ENCODE data around the gene SLC25A4. TPM values are rescaled to one million over a fixed set of nuclear protein-coding genes. Genes with fewer than 3 reads are reported as not detected.

Gene SLC25A4
- total and polyA plus RNA-seq, 10 of the 15 experiments (the other 5 are each of a cell fraction or from before 2014, with no cell fraction given): 12.6 to 161 (median 38.2) TPM

DNA sequence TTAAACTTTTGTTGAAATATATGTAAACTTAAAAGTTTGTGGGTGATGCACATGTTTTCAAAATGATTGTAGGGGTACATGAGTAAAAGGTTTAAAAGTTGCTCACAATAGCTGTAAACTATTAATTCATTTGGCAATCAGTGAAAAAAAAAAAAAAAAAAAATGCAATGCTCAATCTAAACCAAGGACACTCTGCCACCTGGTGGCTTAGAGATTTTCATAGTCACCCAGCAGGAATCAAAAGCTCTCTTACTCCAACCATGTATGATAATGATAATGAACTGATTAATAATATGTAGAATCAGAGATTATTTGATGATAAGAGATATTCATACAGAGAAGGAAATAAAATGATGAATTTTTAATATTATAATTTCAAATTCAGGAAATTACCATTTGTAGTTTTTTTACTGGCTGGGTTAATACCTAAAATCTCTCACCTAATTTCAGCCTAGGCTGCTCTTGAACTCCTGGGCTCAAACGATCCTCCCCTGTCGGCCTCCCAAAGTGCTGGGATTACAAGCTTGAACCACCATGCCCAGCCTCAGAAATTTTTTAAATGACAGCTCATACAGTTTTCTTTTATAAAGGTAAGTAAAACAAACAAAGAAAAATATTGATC, 46.9 kb upstream of the SLC25A4 start:
- POLR2A ChIA-PET: no interaction called here
- BruUV-seq (replicated peaks): no TSS peak
- WGBS (ENCODE audit: insufficient coverage, insufficient replicate concordance, low lambda C conversion rate, missing lambda C conversion rate): 0% methylated on average over 2 of the region's 2 CpGs

More for the DNA sequence above, 46.9 kb upstream of the SLC25A4 start:
- Histone ChIP-seq H3K9me3 (replicated peaks; ENCODE audit: control insufficient read depth, insufficient read depth, low read length) (no peaks in the 10 kb centered on the region), H3K4me2 (ENCODE audit: control insufficient read depth, insufficient read depth) (no peak overlapping the region), H3K79me2 (ENCODE audit: control insufficient read depth, insufficient read depth, low read length) (no peaks in the 10 kb centered on the region), H3K36me3 (ENCODE audit: control insufficient read depth in 2 of 2, insufficient read depth in 2 of 2, low read length in 1 of 2) (no peaks in the 10 kb centered on the region), H2AFZ (ENCODE audit: control insufficient read depth, low read depth, low read length) (no peak overlapping the region), H3K27ac (ENCODE audit: control insufficient read depth, insufficient read depth) (no peak overlapping the region), H3K4me3 (no peak overlapping the region), H4K20me1 (ENCODE audit: control insufficient read depth, insufficient read depth) (no peaks in the 10 kb centered on the region), H3K4me1 (ENCODE audit: control insufficient read depth, insufficient read depth, low read length) (no peaks in the 10 kb centered on the region), H3K9ac (ENCODE audit: control insufficient read depth, insufficient read depth, low read length) (no peak overlapping the region), H3K27me3 (replicated peaks in 1 of 2; ENCODE audit: control insufficient read depth in 2 of 2, insufficient read depth in 2 of 2, low read length in 1 of 2) (peaks cover 2 to 3% of the 10 kb centered on the region in 2 experiments; a peak in 1 of 4 replicates)
- ChIA-PET CTCF (interaction anchor here (0.6 to 6.6 kb wide), 44 partner anchors 9 to 1567 kb away, joined by 3 to 87 read pairs (median 4); no protein-coding TSS in a partner anchor), RAD21 (ENCODE audit: unreplicated experiment) (interaction anchor here (0.7 to 4.9 kb wide), 14 partner anchors 11 to 501 kb away, joined by 3 to 47 read pairs (median 4); no protein-coding TSS in a partner anchor), SMC1A (ENCODE audit: uncharacterized antibody, unreplicated experiment) (interaction anchor here (0.6 to 4.5 kb wide), 26 partner anchors 10 to 1766 kb away, joined by 3 to 57 read pairs (median 4); no protein-coding TSS in a partner anchor)
- peak; percentile 59 for FAIRE-seq
- intact Hi-C loops (cut with micrococcal nuclease; ENCODE audit: unreplicated experiment) (loop anchor here (2.0 kb wide), 2 partner anchors 57 to 91 kb away; no protein-coding TSS in a partner anchor), in situ Hi-C loops (cut with MboI) (no loop called here)
- ATAC-seq: peak; percentile 56; the same call in 2 of the 3 replicates
- no peak for DNase-seq (ENCODE audit: low read depth, low spot score)
- TF ChIP-seq PBX3 (IDR thresholded peaks at IDR 0.05; ENCODE audit: insufficient replicate concordance, low read depth, low read length) (no peak), WRNIP1 (IDR thresholded peaks at IDR 0.05; ENCODE audit: borderline replicate concordance, low read depth, low read length) (no peak), NR2C2 (IDR thresholded peaks at IDR 0.05; ENCODE audit: borderline replicate concordance, control insufficient read depth, insufficient read length, low read depth) (no peak), RAD21 (IDR thresholded peaks at IDR 0.05; ENCODE audit: insufficient read depth, low read depth, low read length) (peak; percentile 74), SMAD5 (IDR thresholded peaks at IDR 0.05; ENCODE audit: low read depth) (no peak), SMC3 (IDR thresholded peaks at IDR 0.05; ENCODE audit: borderline replicate concordance, low read length) (peak; percentile 67; the same call in 1 of the 2 replicates), ZNF384 (IDR thresholded peaks at IDR 0.05; ENCODE audit: borderline replicate concordance, low read depth, low read length) (peak; percentile 96), SREBF1 (IDR thresholded peaks at IDR 0.05; ENCODE audit: low read length) (no peak)
- TF ChIP-seq, protein P1, sequence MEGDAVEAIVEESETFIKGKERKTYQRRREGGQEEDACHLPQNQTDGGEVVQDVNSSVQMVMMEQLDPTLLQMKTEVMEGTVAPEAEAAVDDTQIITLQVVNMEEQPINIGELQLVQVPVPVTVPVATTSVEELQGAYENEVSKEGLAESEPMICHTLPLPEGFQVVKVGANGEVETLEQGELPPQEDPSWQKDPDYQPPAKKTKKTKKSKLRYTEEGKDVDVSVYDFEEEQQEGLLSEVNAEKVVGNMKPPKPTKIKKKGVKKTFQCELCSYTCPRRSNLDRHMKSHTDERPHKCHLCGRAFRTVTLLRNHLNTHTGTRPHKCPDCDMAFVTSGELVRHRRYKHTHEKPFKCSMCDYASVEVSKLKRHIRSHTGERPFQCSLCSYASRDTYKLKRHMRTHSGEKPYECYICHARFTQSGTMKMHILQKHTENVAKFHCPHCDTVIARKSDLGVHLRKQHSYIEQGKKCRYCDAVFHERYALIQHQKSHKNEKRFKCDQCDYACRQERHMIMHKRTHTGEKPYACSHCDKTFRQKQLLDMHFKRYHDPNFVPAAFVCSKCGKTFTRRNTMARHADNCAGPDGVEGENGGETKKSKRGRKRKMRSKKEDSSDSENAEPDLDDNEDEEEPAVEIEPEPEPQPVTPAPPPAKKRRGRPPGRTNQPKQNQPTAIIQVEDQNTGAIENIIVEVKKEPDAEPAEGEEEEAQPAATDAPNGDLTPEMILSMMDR (IDR thresholded peaks at IDR 0.05 in 2 of 3, conservative IDR thresholded peaks at IDR 0.05 in 1 of 3; ENCODE audit: control insufficient read depth in 2 of 3, extremely low read depth in 1 of 3, insufficient read depth in 1 of 3, low read depth in 3 of 3, low read length in 3 of 3): peak; percentile 34 to 54 (median 42); a peak in 5 of 6 replicates
